Measurements from ENCODE around the gene ZNF438. TPM values are rescaled to one million over a fixed set of nuclear protein-coding genes. Genes with fewer than 3 reads are reported as not detected.

Gene ZNF438
- total and polyA plus RNA-seq, 2 of the 8 experiments (the other 6 are each of a cell fraction or from before 2014, with no cell fraction given): 0.95 to 1.7 TPM

DNA sequence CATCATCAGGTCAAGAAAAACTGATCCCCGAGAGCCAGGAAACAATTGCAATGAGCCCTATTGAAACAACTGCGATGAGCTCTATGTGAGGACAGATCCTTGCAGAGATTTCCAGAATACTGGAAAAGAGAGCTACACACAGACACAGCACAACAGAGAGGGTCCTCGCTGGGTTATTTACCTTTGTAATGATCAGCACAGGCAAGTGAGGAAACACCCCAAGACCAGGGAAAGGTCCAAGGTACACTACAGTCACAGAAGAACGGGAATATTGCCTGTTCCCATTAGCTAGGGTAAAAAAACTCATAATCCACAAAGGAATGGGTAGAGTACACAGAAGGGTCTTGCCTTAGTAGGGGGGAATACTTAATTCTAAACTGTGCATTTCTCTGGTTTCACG, 152.7 kb downstream of the ZNF438 start:
- Histone ChIP-seq H3K23me2 (ENCODE audit: low read depth, low read length) (no peaks in the 10 kb centered on the region), H4K5ac (ENCODE audit: insufficient read length, low read depth, low read length) (no peak overlapping the region)
- CTCF ChIA-PET (ENCODE audit: partially characterized antibody): no interaction called here

More for the DNA sequence above, 152.7 kb downstream of the ZNF438 start:
- Histone ChIP-seq H2BK12ac (ENCODE audit: low read depth, low read length) (no peak overlapping the region), H3K79me2 (ENCODE audit: control insufficient read depth in 1 of 2, insufficient read depth in 2 of 2, low read length in 2 of 2) (no peaks in the 10 kb centered on the region), H3K56ac (replicated peaks; ENCODE audit: insufficient read length, low read depth, low read length) (no peak overlapping the region), H2BK20ac (ENCODE audit: low read length) (no peak overlapping the region), H3K27ac (ENCODE audit: low read depth, low read length) (no peak overlapping the region), H4K91ac (replicated peaks; ENCODE audit: insufficient read length, low read length) (no peak overlapping the region), H3K79me1 (ENCODE audit: low read depth, low read length) (no peaks in the 10 kb centered on the region), H3K4ac (replicated peaks; ENCODE audit: insufficient read length, low read depth, low read length) (no peak overlapping the region), H2BK5ac (ENCODE audit: low read depth, low read length) (no peak overlapping the region), H3K36me3 (ENCODE audit: control insufficient read depth in 2 of 4, insufficient read depth in 4 of 4, low read length in 3 of 4) (no peaks in the 10 kb centered on the region), H3K14ac (ENCODE audit: insufficient read length) (no peak overlapping the region), H3K4me3 (ENCODE audit: extremely low read depth in 1 of 4, insufficient read depth in 2 of 4, low read depth in 3 of 4, low read length in 4 of 4) (no peak overlapping the region), H3K23ac (ENCODE audit: insufficient read length) (no peak overlapping the region), H3K9me3 (ENCODE audit: insufficient read depth in 2 of 2, low read depth in 1 of 2, low read length in 1 of 2) (no peaks in the 10 kb centered on the region), H2AK5ac (ENCODE audit: low read depth, low read length) (no peak overlapping the region), H4K8ac (ENCODE audit: extremely low read depth, insufficient read depth, low read length) (no peak overlapping the region), H4K20me1 (replicated peaks in 1 of 2; ENCODE audit: control insufficient read depth in 1 of 2, insufficient read depth in 2 of 2, low read length in 2 of 2) (no peaks in the 10 kb centered on the region), H2AFZ (ENCODE audit: low read length) (no peak overlapping the region), H3K18ac (ENCODE audit: extremely low read depth, low read length) (no peak overlapping the region), H3K4me1 (replicated peaks in 1 of 4; ENCODE audit: control insufficient read depth in 3 of 4, insufficient read depth in 4 of 4, low read length in 3 of 4) (no peaks in the 10 kb centered on the region), H3K9ac (replicated peaks in 1 of 4; ENCODE audit: extremely low read depth in 1 of 4, low read depth in 3 of 4, low read length in 3 of 4) (no peak overlapping the region), H2BK15ac (ENCODE audit: low read length) (no peak overlapping the region), H3K27me3 (replicated peaks in 1 of 4; ENCODE audit: control insufficient read depth in 3 of 4, extremely low read depth in 1 of 4, insufficient read depth in 3 of 4, low read length in 3 of 4) (no peaks in the 10 kb centered on the region), H2BK120ac (replicated peaks; ENCODE audit: low read depth, low read length) (no peak overlapping the region), H3K4me2 (ENCODE audit: insufficient read depth in 1 of 2, low read depth in 2 of 2, low read length in 2 of 2) (no peak overlapping the region)
- WGBS, 2 experiments (ENCODE audit: extremely low coverage in 1 of 2, insufficient coverage in 1 of 2, insufficient read length in 1 of 2, insufficient replicate concordance in 2 of 2, low coverage in 1 of 2, low lambda C conversion rate in 2 of 2, missing lambda C conversion rate in 1 of 2): 91% methylated on average over 5 of the region's 5 CpGs; no CpG with 5 or more reads in 1 of the 2 experiments
- DNase-seq (ENCODE audit: low read depth in 1 of 2, low spot score in 2 of 2): no peak
- POLR2A ChIA-PET (ENCODE audit: partially characterized antibody): no interaction called here
- FAIRE-seq: no peak
- TF ChIP-seq NANOG (IDR thresholded peaks at IDR 0.05; ENCODE audit: insufficient read depth, low read depth, low read length, poor library complexity, severe bottlenecking): no peak
- TF ChIP-seq, protein P1, sequence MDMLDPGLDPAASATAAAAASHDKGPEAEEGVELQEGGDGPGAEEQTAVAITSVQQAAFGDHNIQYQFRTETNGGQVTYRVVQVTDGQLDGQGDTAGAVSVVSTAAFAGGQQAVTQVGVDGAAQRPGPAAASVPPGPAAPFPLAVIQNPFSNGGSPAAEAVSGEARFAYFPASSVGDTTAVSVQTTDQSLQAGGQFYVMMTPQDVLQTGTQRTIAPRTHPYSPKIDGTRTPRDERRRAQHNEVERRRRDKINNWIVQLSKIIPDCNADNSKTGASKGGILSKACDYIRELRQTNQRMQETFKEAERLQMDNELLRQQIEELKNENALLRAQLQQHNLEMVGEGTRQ (IDR thresholded peaks at IDR 0.05; ENCODE audit: low read length): no peak
- TF ChIP-seq RBBP5 (IDR thresholded peaks at IDR 0.05; ENCODE audit: borderline replicate concordance, low read depth, low read length): no peak
- TF ChIP-seq, protein P2, sequence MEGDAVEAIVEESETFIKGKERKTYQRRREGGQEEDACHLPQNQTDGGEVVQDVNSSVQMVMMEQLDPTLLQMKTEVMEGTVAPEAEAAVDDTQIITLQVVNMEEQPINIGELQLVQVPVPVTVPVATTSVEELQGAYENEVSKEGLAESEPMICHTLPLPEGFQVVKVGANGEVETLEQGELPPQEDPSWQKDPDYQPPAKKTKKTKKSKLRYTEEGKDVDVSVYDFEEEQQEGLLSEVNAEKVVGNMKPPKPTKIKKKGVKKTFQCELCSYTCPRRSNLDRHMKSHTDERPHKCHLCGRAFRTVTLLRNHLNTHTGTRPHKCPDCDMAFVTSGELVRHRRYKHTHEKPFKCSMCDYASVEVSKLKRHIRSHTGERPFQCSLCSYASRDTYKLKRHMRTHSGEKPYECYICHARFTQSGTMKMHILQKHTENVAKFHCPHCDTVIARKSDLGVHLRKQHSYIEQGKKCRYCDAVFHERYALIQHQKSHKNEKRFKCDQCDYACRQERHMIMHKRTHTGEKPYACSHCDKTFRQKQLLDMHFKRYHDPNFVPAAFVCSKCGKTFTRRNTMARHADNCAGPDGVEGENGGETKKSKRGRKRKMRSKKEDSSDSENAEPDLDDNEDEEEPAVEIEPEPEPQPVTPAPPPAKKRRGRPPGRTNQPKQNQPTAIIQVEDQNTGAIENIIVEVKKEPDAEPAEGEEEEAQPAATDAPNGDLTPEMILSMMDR (IDR thresholded peaks at IDR 0.05; ENCODE audit: control extremely low read depth in 1 of 3, insufficient read depth in 1 of 3, low read depth in 1 of 3, low read length in 3 of 3): no peak
- no peak for TF ChIP-seq RAD21 (IDR thresholded peaks at IDR 0.05 in 1 of 2, conservative IDR thresholded peaks at IDR 0.05 in 1 of 2; ENCODE audit: low read depth in 2 of 2, low read length in 2 of 2)
- TF ChIP-seq KDM5A (IDR thresholded peaks at IDR 0.05; ENCODE audit: low read length): no peak
- no peak for TF ChIP-seq GABPA (IDR thresholded peaks at IDR 0.05; ENCODE audit: borderline replicate concordance, insufficient read depth, low read length)
- no peak for TF ChIP-seq POU5F1 (IDR thresholded peaks at IDR 0.05; ENCODE audit: low read depth, low read length)
